ENCODE data around the gene CPA1. TPM values are rescaled to one million over a fixed set of nuclear protein-coding genes. Genes with fewer than 3 reads are reported as not detected.

The CPA1 gene
- total and polyA plus RNA-seq, 9 of the 15 experiments (the other 6 are each of a cell fraction or from before 2014, with no cell fraction given) = 6.5 TPM; not detected in 8

GRCh38 chr7:130425796-130426195, 45.5 kb downstream of the CPA1 start:
- WGBS (ENCODE audit: insufficient coverage, low coverage, missing lambda C conversion rate) = 16% methylated on average over 4 of the region's 4 CpGs
- POLR2A ChIA-PET = interaction anchor here (0.6 kb wide), 1 partner anchor 9 kb away, joined by 3 read pairs; no protein-coding TSS in a partner anchor
- no peak overlapping the region for H3K9ac ChIP-seq (ENCODE audit: insufficient read depth in 1 of 2, low read depth in 2 of 2, low read length in 2 of 2)
- no peak for FAIRE-seq
- in situ Hi-C loops (cut with MboI) (no loop called here), intact Hi-C loops (cut with micrococcal nuclease) (no loop called here)
- CTCF ChIA-PET (ENCODE audit: low intra/inter-chr PET ratio) = no interaction called here
- peaks cover 13 to 20% of the 10 kb centered on the region in 2 experiments; a peak in 4 of 5 replicates for H3K27me3 ChIP-seq (ENCODE audit: control insufficient read depth in 2 of 2, insufficient read depth in 2 of 2, low read length in 2 of 2)
- H3K4me2 ChIP-seq (ENCODE audit: insufficient read depth, low read length) = no peak overlapping the region
- no peaks in the 10 kb centered on the region for H3K4me1 ChIP-seq (replicated peaks in 1 of 2; ENCODE audit: control insufficient read depth in 2 of 2, insufficient read depth in 2 of 2, low read length in 2 of 2)
- H2AFZ ChIP-seq (ENCODE audit: low read depth, low read length) = no peak overlapping the region
- ATAC-seq = no peak
- H3K79me2 ChIP-seq (ENCODE audit: control insufficient read depth, insufficient read depth, low read length) = no peaks in the 10 kb centered on the region
- H3K27ac ChIP-seq (ENCODE audit: extremely low read depth, low read depth, low read length) = no peak overlapping the region
- TF ChIP-seq LCOR (CRISPR knock-in tag; IDR thresholded peaks at IDR 0.05) (no peak), ATF2 (CRISPR knock-in tag; IDR thresholded peaks at IDR 0.05) (no peak), RBM14 (IDR thresholded peaks at IDR 0.05; ENCODE audit: borderline replicate concordance, insufficient read depth, low read depth, low read length) (no peak), RAD21 (CRISPR knock-in tag; conservative IDR thresholded peaks at IDR 0.05 in 1 of 2, IDR thresholded peaks at IDR 0.05 in 1 of 2) (no peak), GATA2 (CRISPR knock-in tag; IDR thresholded peaks at IDR 0.05) (no peak), BRCA1 (IDR thresholded peaks at IDR 0.05) (no peak), BRCA1 (CRISPR knock-in tag; IDR thresholded peaks at IDR 0.05) (no peak), HDAC3 (IDR thresholded peaks at IDR 0.05; ENCODE audit: borderline replicate concordance, partially characterized antibody) (no peak), TEAD2 (tag; IDR thresholded peaks at IDR 0.05) (no peak), SETDB1 (IDR thresholded peaks at IDR 0.05; ENCODE audit: low read length) (no peak), PHB2 (IDR thresholded peaks at IDR 0.05; ENCODE audit: low read depth) (no peak), BRD4 (IDR thresholded peaks at IDR 0.05) (no peak), CUX1 (CRISPR knock-in tag; IDR thresholded peaks at IDR 0.05) (no peak), ETV5 (CRISPR knock-in tag; IDR thresholded peaks at IDR 0.05; ENCODE audit: low read depth) (no peak)
- no peaks in the 10 kb centered on the region for H3K9me1 ChIP-seq (ENCODE audit: control insufficient read depth, insufficient read depth, low read length)
- H3K9me3 ChIP-seq (replicated peaks; ENCODE audit: control insufficient read depth, insufficient read depth, low read depth, low read length) = no peaks in the 10 kb centered on the region
- H4K20me1 ChIP-seq (replicated peaks; ENCODE audit: control insufficient read depth, insufficient read depth, low read length) = no peaks in the 10 kb centered on the region
- no peak overlapping the region for H3K4me3 ChIP-seq
- BruUV-seq (replicated peaks) = no TSS peak
- H3K36me3 ChIP-seq (ENCODE audit: control insufficient read depth, insufficient read depth, low read length) = no peaks in the 10 kb centered on the region
- DNase-seq (ENCODE audit: extremely low read depth in 1 of 4, low spot score in 3 of 4) = no peak

All from K562 (cell line).